GM12892 (cell line): ENCODE data around the gene PSMC6.

Experiments
- POLR2A ChIP-seq: IDR thresholded peaks from 2 replicates; pipeline ENCODE4 v1.6.1; 2011; ENCODE audit warnings: low read depth, low read length, control low read depth
- POLR2AphosphoS5 ChIP-seq: IDR thresholded peaks from 2 replicates; pipeline ENCODE4 v1.6.1; 2011; ENCODE audit warnings: low read depth, low read length, control low read depth
- TAF1 ChIP-seq: IDR thresholded peaks from 2 replicates; pipeline ENCODE4 v1.6.1; 2011; ENCODE audit warnings: low read depth, mild to moderate bottlenecking, control low read depth, low read length, borderline replicate concordance

DNA sequence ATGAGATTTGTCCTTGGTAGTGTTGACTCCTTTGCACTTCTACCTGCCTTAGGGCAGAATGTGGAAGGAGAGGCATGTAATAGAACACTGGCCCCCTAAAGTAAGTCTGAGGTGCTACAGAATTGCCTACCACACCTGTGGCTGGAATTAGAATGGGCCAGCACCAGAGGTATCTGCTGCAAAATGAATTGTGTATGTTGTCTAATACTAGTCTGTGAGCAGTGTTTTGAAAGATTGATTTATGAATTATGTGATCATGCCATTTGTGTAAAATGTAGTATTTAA lies 17.3 kb downstream of the PSMC6 start:
- TF ChIP-seq TAF1 (no peak), POLR2AphosphoS5 (no peak), POLR2A (no peak)
